Measurements from ENCODE around the gene TBC1D9. TPM values are rescaled to one million over a fixed set of nuclear protein-coding genes. Genes with fewer than 3 reads are reported as not detected.
A peak's percentile ranks its signal among the peaks of the same experiment; 100 is the strongest.

The TBC1D9 gene
- polyA plus RNA-seq, 1 of the 3 experiments (the other 2 are of a cell fraction), result 13.5 TPM

DNA sequence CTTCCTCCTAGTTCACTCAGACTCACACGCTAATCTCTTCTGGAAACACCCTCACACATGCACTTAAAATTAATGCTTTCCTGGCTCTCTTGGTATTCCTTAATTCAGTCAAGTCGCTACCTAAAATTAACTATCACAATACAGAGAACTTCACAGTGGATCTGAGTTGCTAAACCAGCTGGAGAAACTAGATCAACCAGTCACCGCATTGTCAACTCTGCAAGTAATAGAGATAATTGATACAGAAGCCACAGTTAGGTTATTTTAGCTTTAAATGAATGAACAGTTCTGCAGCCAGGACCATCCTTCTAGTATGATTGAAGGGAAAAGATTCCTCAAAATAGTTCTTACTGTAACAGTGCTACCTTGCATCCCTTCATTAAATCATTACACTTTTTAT, 6.0 kb upstream of the TBC1D9 start:
- no peak overlapping the region for H3K27ac ChIP-seq (ENCODE audit: low read depth in 2 of 2, low read length in 1 of 2)
- H3K36me3 ChIP-seq (replicated peaks in 1 of 2; ENCODE audit: control insufficient read depth in 1 of 2, insufficient read depth in 2 of 2, low read length in 1 of 2), result no peaks in the 10 kb centered on the region
- H4K20me1 ChIP-seq (ENCODE audit: insufficient read depth), result no peaks in the 10 kb centered on the region
- H3K9ac ChIP-seq, result no peak overlapping the region
- H3K4me1 ChIP-seq (ENCODE audit: control insufficient read depth in 1 of 2, insufficient read depth in 2 of 2, low read depth in 1 of 2, low read length in 1 of 2), result peaks cover 0 to 4% of the 10 kb centered on the region in 2 experiments; a peak in 3 of 4 replicates
- H3K4me3 ChIP-seq (ENCODE audit: low read depth in 2 of 2, low read length in 1 of 2), result no peak overlapping the region
- no peak for DNase-seq
- no peaks in the 10 kb centered on the region for H3K9me2 ChIP-seq
- CTCF ChIA-PET, result no interaction called here
- TF ChIP-seq NRF1 (IDR thresholded peaks at IDR 0.05; ENCODE audit: low read depth, low read length) (no peak), RXRA (IDR thresholded peaks at IDR 0.05; ENCODE audit: borderline replicate concordance, low read depth) (no peak), RCOR1 (IDR thresholded peaks at IDR 0.05; ENCODE audit: low read length) (no peak), NFIC (IDR thresholded peaks at IDR 0.05; ENCODE audit: borderline replicate concordance) (no peak), RFX5 (IDR thresholded peaks at IDR 0.05; ENCODE audit: low read length) (no peak), EZH2phosphoT487 (IDR thresholded peaks at IDR 0.05; ENCODE audit: borderline replicate concordance, low read depth) (no peak)
- TF ChIP-seq, protein P1, sequence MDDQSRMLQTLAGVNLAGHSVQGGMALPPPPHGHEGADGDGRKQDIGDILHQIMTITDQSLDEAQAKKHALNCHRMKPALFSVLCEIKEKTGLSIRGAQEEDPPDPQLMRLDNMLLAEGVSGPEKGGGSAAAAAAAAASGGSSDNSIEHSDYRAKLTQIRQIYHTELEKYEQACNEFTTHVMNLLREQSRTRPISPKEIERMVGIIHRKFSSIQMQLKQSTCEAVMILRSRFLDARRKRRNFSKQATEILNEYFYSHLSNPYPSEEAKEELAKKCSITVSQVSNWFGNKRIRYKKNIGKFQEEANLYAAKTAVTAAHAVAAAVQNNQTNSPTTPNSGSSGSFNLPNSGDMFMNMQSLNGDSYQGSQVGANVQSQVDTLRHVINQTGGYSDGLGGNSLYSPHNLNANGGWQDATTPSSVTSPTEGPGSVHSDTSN (IDR thresholded peaks at IDR 0.05), result no peak
- TF ChIP-seq, protein P2, sequence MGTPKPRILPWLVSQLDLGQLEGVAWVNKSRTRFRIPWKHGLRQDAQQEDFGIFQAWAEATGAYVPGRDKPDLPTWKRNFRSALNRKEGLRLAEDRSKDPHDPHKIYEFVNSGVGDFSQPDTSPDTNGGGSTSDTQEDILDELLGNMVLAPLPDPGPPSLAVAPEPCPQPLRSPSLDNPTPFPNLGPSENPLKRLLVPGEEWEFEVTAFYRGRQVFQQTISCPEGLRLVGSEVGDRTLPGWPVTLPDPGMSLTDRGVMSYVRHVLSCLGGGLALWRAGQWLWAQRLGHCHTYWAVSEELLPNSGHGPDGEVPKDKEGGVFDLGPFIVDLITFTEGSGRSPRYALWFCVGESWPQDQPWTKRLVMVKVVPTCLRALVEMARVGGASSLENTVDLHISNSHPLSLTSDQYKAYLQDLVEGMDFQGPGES (IDR thresholded peaks at IDR 0.05; ENCODE audit: low read depth, low read length), result no peak
- H3K79me2 ChIP-seq (ENCODE audit: insufficient read depth), result no peaks in the 10 kb centered on the region
- H3F3A ChIP-seq (replicated peaks; ENCODE audit: insufficient read depth), result peaks cover 11% of the 10 kb centered on the region
- WGBS (ENCODE audit: low lambda C conversion rate), result 90% methylated on average over 3 of the region's 3 CpGs
- H3K4me2 ChIP-seq, result no peak overlapping the region
- no peaks in the 10 kb centered on the region for H3K27me3 ChIP-seq (ENCODE audit: insufficient read depth)
- POLR2A ChIA-PET, result interaction anchor here (1.0 kb wide), 1 partner anchor 163 kb away, joined by 3 read pairs; no protein-coding TSS in a partner anchor
- no peak overlapping the region for H2AFZ ChIP-seq (ENCODE audit: low read depth)
- H3K9me3 ChIP-seq, result no peaks in the 10 kb centered on the region

DNA sequence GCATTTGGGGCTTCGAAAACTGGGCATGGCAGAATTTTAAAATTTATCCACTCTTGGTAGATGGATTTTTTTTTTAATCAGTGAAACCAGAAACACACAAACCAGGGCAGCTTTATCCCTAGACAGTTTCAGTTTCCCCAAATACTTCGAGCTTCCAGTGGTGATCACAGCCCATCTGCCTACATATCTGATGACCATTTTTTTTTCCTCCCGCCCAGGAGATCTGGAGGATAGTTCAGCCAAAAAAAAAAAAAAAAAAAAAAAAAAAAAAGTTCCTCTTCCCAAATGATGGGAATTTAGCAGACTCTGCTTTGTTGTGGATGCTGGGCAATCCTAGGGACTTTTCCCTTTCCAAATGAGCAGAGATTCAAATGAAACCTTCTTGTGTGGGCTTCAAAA, 1.0 kb upstream of the TBC1D9 start:
- Histone ChIP-seq H3K4me1 (ENCODE audit: control insufficient read depth in 1 of 2, insufficient read depth in 2 of 2, low read depth in 1 of 2, low read length in 1 of 2) (peaks cover 0 to 10% of the 10 kb centered on the region in 2 experiments; a peak in 3 of 4 replicates), H3F3A (replicated peaks; ENCODE audit: insufficient read depth) (peaks cover 12% of the 10 kb centered on the region), H3K4me3 (ENCODE audit: low read depth in 2 of 2, low read length in 1 of 2) (peak overlapping the region; percentile 89 to 93), H3K79me2 (ENCODE audit: insufficient read depth) (peaks cover 32% of the 10 kb centered on the region), H3K27me3 (ENCODE audit: insufficient read depth) (no peaks in the 10 kb centered on the region), H3K36me3 (replicated peaks in 1 of 2; ENCODE audit: control insufficient read depth in 1 of 2, insufficient read depth in 2 of 2, low read length in 1 of 2) (peaks cover 3 to 4% of the 10 kb centered on the region in 2 experiments), H3K27ac (ENCODE audit: low read depth in 2 of 2, low read length in 1 of 2) (peak overlapping the region; percentile 77 to 91; a peak in 3 of 4 replicates), H4K20me1 (ENCODE audit: insufficient read depth) (no peaks in the 10 kb centered on the region), H3K9ac (peak overlapping the region; percentile 81; the same call in 1 of the 2 replicates), H3K9me2 (no peaks in the 10 kb centered on the region), H3K4me2 (peak overlapping the region; percentile 93), H3K9me3 (no peaks in the 10 kb centered on the region), H2AFZ (ENCODE audit: low read depth) (peak overlapping the region; percentile 88; the same call in 1 of the 2 replicates)
- POLR2A ChIA-PET, result interaction anchor here (0.9 to 1.5 kb wide), 6 partner anchors 14 to 376 kb away, joined by 3 to 12 read pairs (median 4); partner anchors contain the start of gene RNF150
- WGBS (ENCODE audit: low lambda C conversion rate), result 15% methylated on average over 3 of the region's 3 CpGs
- CTCF ChIA-PET, result interaction anchor here (0.8 to 1.8 kb wide), 17 partner anchors 9 to 393 kb away, joined by 3 to 11 read pairs (median 3); partner anchors contain the start of gene ELMOD2
- TF ChIP-seq, protein P2 (IDR thresholded peaks at IDR 0.05; ENCODE audit: low read depth, low read length), result no peak
- TF ChIP-seq POLR2AphosphoS5 (IDR thresholded peaks at IDR 0.05; ENCODE audit: low read depth, low read length) (no peak), FOSL2 (IDR thresholded peaks at IDR 0.05; ENCODE audit: borderline replicate concordance, low read depth) (no peak), ELF1 (IDR thresholded peaks at IDR 0.05) (no peak), SMC3 (IDR thresholded peaks at IDR 0.05; ENCODE audit: low read depth, low read length) (no peak), GATA2 (CRISPR knock-in tag; IDR thresholded peaks at IDR 0.05) (no peak), FOXJ3 (CRISPR knock-in tag; IDR thresholded peaks at IDR 0.05) (no peak), YY1 (IDR thresholded peaks at IDR 0.05; ENCODE audit: low read depth) (no peak), RFX5 (IDR thresholded peaks at IDR 0.05; ENCODE audit: low read length) (no peak), TAF1 (IDR thresholded peaks at IDR 0.05; ENCODE audit: borderline replicate concordance, low read depth, low read length) (no peak), FOXM1 (IDR thresholded peaks at IDR 0.05; ENCODE audit: low read depth) (no peak), JUND (IDR thresholded peaks at IDR 0.05) (no peak)
- TF ChIP-seq, protein P3, sequence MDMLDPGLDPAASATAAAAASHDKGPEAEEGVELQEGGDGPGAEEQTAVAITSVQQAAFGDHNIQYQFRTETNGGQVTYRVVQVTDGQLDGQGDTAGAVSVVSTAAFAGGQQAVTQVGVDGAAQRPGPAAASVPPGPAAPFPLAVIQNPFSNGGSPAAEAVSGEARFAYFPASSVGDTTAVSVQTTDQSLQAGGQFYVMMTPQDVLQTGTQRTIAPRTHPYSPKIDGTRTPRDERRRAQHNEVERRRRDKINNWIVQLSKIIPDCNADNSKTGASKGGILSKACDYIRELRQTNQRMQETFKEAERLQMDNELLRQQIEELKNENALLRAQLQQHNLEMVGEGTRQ (IDR thresholded peaks at IDR 0.05; ENCODE audit: borderline replicate concordance, low read depth, low read length), result no peak
- TF ChIP-seq, protein P1 (IDR thresholded peaks at IDR 0.05), result no peak
- DNase-seq, result peak; percentile 55

Data from SK-N-SH (cell line).